Esophagus muscularis mucosa (tissue), 4 donors: Measurements from ENCODE around the gene CPXCR1. TPM values are rescaled to one million over a fixed set of nuclear protein-coding genes. Genes with fewer than 3 reads are reported as not detected.
"Not testable (repeated sequence)": the region's sequence is repeated elsewhere in the genome, so short reads cannot be mapped to it uniquely, and the experiment has no call there.

Experiments
- DNase-seq: peaks from one replicate; pipeline ENCODE4 v3.0.0-alpha.2; 2017; ENCODE audit errors: extremely low spot score
- H3K27ac ChIP-seq, 4 donors: fragments of 200-600 bp; sonication (generic); replicated peaks in 1 of 4; 1 replicate in 3 of 4; 2 replicates in 1 of 4; pipeline ENCODE4 v1.5.1; 2016 to 2019; ENCODE audit warnings: mild to moderate bottlenecking in 1 of 4
- H3K27me3 ChIP-seq, 4 donors: fragments of 200-600 bp; sonication (generic); one replicate each; pipeline versions ENCODE4 v1.5.1 to v1.6.0; 2016 to 2019
- H3K36me3 ChIP-seq, 4 donors: fragments of 200-600 bp; sonication (generic); one replicate each; pipeline ENCODE4 v1.5.1; 2016 to 2019
- H3K4me1 ChIP-seq, 4 donors: fragments of 200-600 bp; sonication (generic); one replicate each; pipeline ENCODE4 v1.5.1; 2016 to 2019
- H3K4me3 ChIP-seq, 4 donors: fragments of 200-600 bp; sonication (generic); 1 replicate in 2 of 4; 2 replicates in 2 of 4; pipeline ENCODE4 v1.5.1; 2016 to 2019; ENCODE audit warnings: mild to moderate bottlenecking in 4 of 4, moderate library complexity in 1 of 4
- H3K9me3 ChIP-seq, 4 donors: fragments of 200-600 bp; sonication (generic); 1 replicate in 3 of 4; 2 replicates in 1 of 4; pipeline ENCODE4 v1.5.1; 2016 to 2019
- CTCF ChIP-seq, 3 experiments: fragments of 200-600 bp in 2 of 3; fragments of 450-650 bp in 1 of 3; sonication (generic) in 2 of 3; IDR thresholded peaks; one replicate each; pipeline ENCODE4 v1.5.1; 2017 to 2019; ENCODE audit warnings: antibody characterized with exemption in 3 of 3, mild to moderate bottlenecking in 2 of 3, moderate library complexity in 1 of 3
- EP300 ChIP-seq: sonication (generic); formaldehyde crosslinking; IDR thresholded peaks from one replicate; pipeline ENCODE4 v1.6.1; 2017; ENCODE audit warnings: antibody characterized with exemption
- POLR2A ChIP-seq: fragments of 450-650 bp; IDR thresholded peaks from one replicate; pipeline ENCODE4 v1.6.1; 2017; ENCODE audit warnings: antibody characterized with exemption, moderate library complexity, mild to moderate bottlenecking, low read depth
- POLR2AphosphoS5 ChIP-seq, 2 donors: sonication (generic); formaldehyde crosslinking; IDR thresholded peaks; one replicate each; pipeline ENCODE4 v1.6.1; 2017; ENCODE audit warnings: antibody characterized with exemption in 2 of 2
- WGBS: methylation state at CpG from one replicate; pipeline ENCODE4 v1.1.5; 2018; 5-methylcytosine and 5-hydroxymethylcytosine counted together
- intact Hi-C: fragments of 100-400 bp; cut with DNase I; formaldehyde crosslinking; loops from one replicate; pipeline ENCODE4 v1.15.1; 2023
- total RNA-seq, 4 donors: library from RNA; depleted of rRNA; stranded (reverse); fragments of >200 nt; gene quantifications; one replicate each; pipeline versions ENCODE4 v1.1.0 to v1.2.1, GENCODE V29; 2016

Gene CPXCR1
- not detected for total RNA-seq

GRCh38 chrX:88746925-88747324 is at the start of gene CPXCR1:
TSS of gene CPXCR1 (plus strand) at chrX:88747225. CDS start at chrX:88753415, 6,190 bp downstream.
- Histone ChIP-seq H3K4me3 (no peak within 1 kb of the TSS), H3K9me3 (no peaks in the 10 kb centered on the region), H3K4me1 (no peaks in the 10 kb centered on the region), H3K36me3 (no peaks in the 10 kb centered on the region), H3K27me3 (no peaks in the 10 kb centered on the region), H3K27ac (no peak within 1 kb of the TSS)
- intact Hi-C loops = no loop called here
- WGBS = 53% methylated on average over 3 of the region's 3 CpGs
- DNase-seq = no peak
- TF ChIP-seq EP300 = no peak
- TF ChIP-seq POLR2AphosphoS5 (IDR thresholded peaks at IDR 0.05) = no peak
- TF ChIP-seq CTCF (IDR thresholded peaks at IDR 0.05) = no peak
- TF ChIP-seq POLR2A = no peak

GRCh38 chrX:88735835-88736234 is 11.2 kb upstream of the CPXCR1 start:
- intact Hi-C loops = no loop called here
- Histone ChIP-seq H3K27me3 (no peaks in the 10 kb centered on the region), H3K27ac (no peak overlapping the region), H3K4me3 (no peak overlapping the region), H3K9me3 (no peaks in the 10 kb centered on the region), H3K4me1 (no peaks in the 10 kb centered on the region), H3K36me3 (no peaks in the 10 kb centered on the region)
- no peak for TF ChIP-seq POLR2AphosphoS5 (IDR thresholded peaks at IDR 0.05)
- no peak for TF ChIP-seq CTCF (IDR thresholded peaks at IDR 0.05)
- no peak for TF ChIP-seq EP300
- TF ChIP-seq POLR2A = no peak
- 76% methylated on average over 4 of the region's 4 CpGs for WGBS
- no peak for DNase-seq

- DNase-seq, H3K27ac ChIP-seq, H3K4me3 ChIP-seq, H3K27me3 ChIP-seq, H3K4me1 ChIP-seq, intact Hi-C loops, H3K9me3 ChIP-seq, H3K36me3 ChIP-seq: not testable (repeated sequence)
- WGBS = 100% methylated on average over 5 of the region's 11 CpGs
These were observed 810 bp upstream of the CPXCR1 start for GRCh38 chrX:88746215-88746614.

GRCh38 chrX:88752339-88752738 is 5.3 kb downstream of the CPXCR1 start:
- intact Hi-C loops, H3K27me3 ChIP-seq, H3K27ac ChIP-seq, H3K36me3 ChIP-seq, DNase-seq, H3K9me3 ChIP-seq, H3K4me3 ChIP-seq, H3K4me1 ChIP-seq: not testable (repeated sequence)
- 89% methylated on average over 5 of the region's 5 CpGs for WGBS

- DNase-seq = no peak
- no peak overlapping the region for H3K27ac ChIP-seq
These were observed 42.8 kb downstream of the CPXCR1 start for GRCh38 chrX:88789825-88790224.

More at GRCh38 chrX:88789825-88790224, 42.8 kb downstream of the CPXCR1 start:
- Histone ChIP-seq H3K36me3 (no peaks in the 10 kb centered on the region), H3K4me3 (no peak overlapping the region), H3K27me3 (no peaks in the 10 kb centered on the region), H3K9me3 (no peaks in the 10 kb centered on the region), H3K4me1 (no peaks in the 10 kb centered on the region)
- no peak for TF ChIP-seq CTCF (IDR thresholded peaks at IDR 0.05)
- TF ChIP-seq EP300 = no peak
- TF ChIP-seq POLR2AphosphoS5 (IDR thresholded peaks at IDR 0.05) = no peak
- no peak for TF ChIP-seq POLR2A
- 53% methylated on average over 4 of the region's 4 CpGs for WGBS
- intact Hi-C loops = no loop called here
